SK-N-SH treated with all-trans-retinoic acid at 6 μM for 48 hours (cell line): ENCODE data around the gene ITGAV.

Experiments used
- ATAC-seq: fragments of 200-7000 bp; cut with Tn5 transposase; 3 replicates; pipeline ENCODE4 v1.9.1; 2020; ENCODE audit warnings: mild to moderate bottlenecking, moderate library complexity
- ARNTL ChIP-seq: fragments of 450-650 bp; formaldehyde crosslinking; IDR thresholded peaks from 2 replicates; pipeline ENCODE4 v1.5.0; 2020; ENCODE audit warnings: low read depth, mild to moderate bottlenecking, moderate library complexity, borderline replicate concordance
- ESRRG ChIP-seq: fragments of 250-450 bp; sonication (Bioruptor Pico); IDR thresholded peaks from 2 replicates; pipeline ENCODE4 v1.6.1; 2021; ENCODE audit warnings: mild to moderate bottlenecking
- GLIS3 ChIP-seq: fragments of 250-450 bp; sonication (Bioruptor Pico); IDR thresholded peaks from 2 replicates; pipeline ENCODE4 v1.5.0; 2020; ENCODE audit warnings: mild to moderate bottlenecking, moderate library complexity
- ISL1 ChIP-seq: fragments of 250-450 bp; sonication (Bioruptor Pico); IDR thresholded peaks from 2 replicates; pipeline ENCODE4 v2.1.2; 2022; ENCODE audit warnings: mild to moderate bottlenecking, moderate library complexity
- OSR1 ChIP-seq: fragments of 250-450 bp; sonication (Bioruptor Pico); IDR thresholded peaks from 2 replicates; pipeline ENCODE4 v1.8.0; 2022; ENCODE audit warnings: moderate library complexity, mild to moderate bottlenecking, inconsistent platforms
- PPARA ChIP-seq: fragments of 250-450 bp; sonication (Bioruptor Pico); IDR thresholded peaks from 2 replicates; pipeline ENCODE4 v1.5.0; 2020; ENCODE audit warnings: mild to moderate bottlenecking, borderline replicate concordance
- RARB ChIP-seq: fragments of 250-450 bp; sonication (Bioruptor Pico); IDR thresholded peaks from 2 replicates; pipeline ENCODE4 v1.8.0; 2021; ENCODE audit warnings: mild to moderate bottlenecking, moderate library complexity
- SNAI2 ChIP-seq: fragments of 250-450 bp; sonication (Bioruptor Pico); IDR thresholded peaks from 2 replicates; pipeline ENCODE4 v1.5.0; 2020; ENCODE audit warnings: mild to moderate bottlenecking, moderate library complexity
- TCF4 ChIP-seq: fragments of 250-450 bp; sonication (Bioruptor Pico); IDR thresholded peaks from 2 replicates; pipeline ENCODE4 v1.8.0; 2021; ENCODE audit warnings: mild to moderate bottlenecking, moderate library complexity, borderline replicate concordance
- TOX ChIP-seq: fragments of 250-450 bp; sonication (Bioruptor Pico); IDR thresholded peaks from 2 replicates; pipeline ENCODE4 v1.8.0; 2021; ENCODE audit warnings: mild to moderate bottlenecking, moderate library complexity, borderline replicate concordance
- ZFP30 ChIP-seq: fragments of 450-650 bp; formaldehyde crosslinking; IDR thresholded peaks from 2 replicates; pipeline ENCODE4 v1.5.0; 2022; ENCODE audit warnings: mild to moderate bottlenecking, moderate library complexity
- ZNF565 ChIP-seq: fragments of 450-650 bp; formaldehyde crosslinking; conservative IDR thresholded peaks from 2 replicates; pipeline ENCODE4 v1.5.0; 2020; ENCODE audit warnings: low read depth, mild to moderate bottlenecking, moderate library complexity
- ZNF70 ChIP-seq: fragments of 450-650 bp; formaldehyde crosslinking; IDR thresholded peaks from 2 replicates; pipeline ENCODE4 v1.5.0; 2020; ENCODE audit warnings: mild to moderate bottlenecking, moderate library complexity
- ZNF8 ChIP-seq: fragments of 450-650 bp; formaldehyde crosslinking; IDR thresholded peaks from 2 replicates; pipeline ENCODE4 v1.5.0; 2020; ENCODE audit warnings: mild to moderate bottlenecking, moderate library complexity
- TF ChIP-seq, protein P1 (sequence below): fragments of 250-450 bp; sonication (Bioruptor Pico); IDR thresholded peaks from 2 replicates; pipeline ENCODE4 v1.8.0; 2021; ENCODE audit warnings: low read depth, mild to moderate bottlenecking, moderate library complexity, borderline replicate concordance
- TF ChIP-seq, protein P2 (sequence below): fragments of 250-450 bp; sonication (Bioruptor Pico); IDR thresholded peaks from 2 replicates; pipeline ENCODE4 v1.5.1; 2021; ENCODE audit warnings: mild to moderate bottlenecking, moderate library complexity
- TF ChIP-seq, protein P3 (sequence below): fragments of 250-450 bp; sonication (Bioruptor Pico); IDR thresholded peaks from 2 replicates; pipeline ENCODE4 v1.5.1; 2020; ENCODE audit warnings: low read depth, mild to moderate bottlenecking, moderate library complexity

The ITGAV gene

DNA sequence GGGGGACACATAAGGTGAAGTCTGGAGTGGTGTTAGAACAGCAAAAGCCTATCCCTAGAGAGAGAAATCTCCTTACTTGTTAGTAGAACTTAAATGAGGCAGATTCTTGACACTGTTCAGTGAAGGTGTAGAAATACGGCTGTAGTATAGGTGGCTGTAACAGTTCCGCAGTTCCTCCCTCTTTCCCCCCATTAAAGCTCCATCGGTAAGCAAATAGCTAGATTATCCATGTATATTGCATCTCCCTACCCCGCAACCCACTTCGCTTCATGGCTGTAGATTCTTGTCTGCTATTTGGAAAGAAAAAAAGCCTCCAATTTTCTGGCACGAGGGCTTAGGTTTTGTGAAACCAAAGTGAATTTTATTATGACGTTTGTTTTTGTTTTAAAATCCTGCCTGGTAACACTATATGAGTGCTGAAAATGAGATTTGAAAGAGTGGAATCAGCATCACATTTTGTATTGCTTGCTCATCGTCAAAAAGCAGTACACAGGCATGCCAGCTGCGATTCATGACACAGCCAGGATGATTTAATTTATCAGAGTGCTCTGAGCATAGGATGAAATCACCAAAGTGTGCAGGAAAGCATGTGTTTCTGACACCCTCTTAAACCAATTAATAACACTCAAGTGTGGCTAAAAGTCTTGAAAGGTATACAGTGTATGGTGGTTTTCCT is 105.4 kb downstream of the ITGAV start (continued):
- TF ChIP-seq ISL1 (CRISPR knock-in tag) = no peak
- TF ChIP-seq ZNF70 = no peak
- TF ChIP-seq TOX (CRISPR knock-in tag) = no peak

GRCh38 chr2:186696290-186696689 is 106.4 kb downstream of the ITGAV start:
- no peak for ATAC-seq
- TF ChIP-seq, protein P1, sequence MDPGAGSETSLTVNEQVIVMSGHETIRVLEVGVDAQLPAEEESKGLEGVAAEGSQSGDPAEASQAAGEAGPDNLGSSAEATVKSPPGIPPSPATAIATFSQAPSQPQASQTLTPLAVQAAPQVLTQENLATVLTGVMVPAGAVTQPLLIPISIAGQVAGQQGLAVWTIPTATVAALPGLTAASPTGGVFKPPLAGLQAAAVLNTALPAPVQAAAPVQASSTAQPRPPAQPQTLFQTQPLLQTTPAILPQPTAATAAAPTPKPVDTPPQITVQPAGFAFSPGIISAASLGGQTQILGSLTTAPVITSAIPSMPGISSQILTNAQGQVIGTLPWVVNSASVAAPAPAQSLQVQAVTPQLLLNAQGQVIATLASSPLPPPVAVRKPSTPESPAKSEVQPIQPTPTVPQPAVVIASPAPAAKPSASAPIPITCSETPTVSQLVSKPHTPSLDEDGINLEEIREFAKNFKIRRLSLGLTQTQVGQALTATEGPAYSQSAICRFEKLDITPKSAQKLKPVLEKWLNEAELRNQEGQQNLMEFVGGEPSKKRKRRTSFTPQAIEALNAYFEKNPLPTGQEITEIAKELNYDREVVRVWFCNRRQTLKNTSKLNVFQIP (CRISPR knock-in tag) = no peak
- TF ChIP-seq, protein P2, sequence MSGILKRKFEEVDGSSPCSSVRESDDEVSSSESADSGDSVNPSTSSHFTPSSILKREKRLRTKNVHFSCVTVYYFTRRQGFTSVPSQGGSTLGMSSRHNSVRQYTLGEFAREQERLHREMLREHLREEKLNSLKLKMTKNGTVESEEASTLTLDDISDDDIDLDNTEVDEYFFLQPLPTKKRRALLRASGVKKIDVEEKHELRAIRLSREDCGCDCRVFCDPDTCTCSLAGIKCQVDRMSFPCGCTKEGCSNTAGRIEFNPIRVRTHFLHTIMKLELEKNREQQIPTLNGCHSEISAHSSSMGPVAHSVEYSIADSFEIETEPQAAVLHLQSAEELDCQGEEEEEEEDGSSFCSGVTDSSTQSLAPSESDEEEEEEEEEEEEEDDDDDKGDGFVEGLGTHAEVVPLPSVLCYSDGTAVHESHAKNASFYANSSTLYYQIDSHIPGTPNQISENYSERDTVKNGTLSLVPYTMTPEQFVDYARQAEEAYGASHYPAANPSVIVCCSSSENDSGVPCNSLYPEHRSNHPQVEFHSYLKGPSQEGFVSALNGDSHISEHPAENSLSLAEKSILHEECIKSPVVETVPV (CRISPR knock-in tag) = no peak
- no peak for TF ChIP-seq TOX (CRISPR knock-in tag)
- TF ChIP-seq OSR1 = no peak
- no peak for TF ChIP-seq ISL1 (CRISPR knock-in tag)
- TF ChIP-seq, protein P3, sequence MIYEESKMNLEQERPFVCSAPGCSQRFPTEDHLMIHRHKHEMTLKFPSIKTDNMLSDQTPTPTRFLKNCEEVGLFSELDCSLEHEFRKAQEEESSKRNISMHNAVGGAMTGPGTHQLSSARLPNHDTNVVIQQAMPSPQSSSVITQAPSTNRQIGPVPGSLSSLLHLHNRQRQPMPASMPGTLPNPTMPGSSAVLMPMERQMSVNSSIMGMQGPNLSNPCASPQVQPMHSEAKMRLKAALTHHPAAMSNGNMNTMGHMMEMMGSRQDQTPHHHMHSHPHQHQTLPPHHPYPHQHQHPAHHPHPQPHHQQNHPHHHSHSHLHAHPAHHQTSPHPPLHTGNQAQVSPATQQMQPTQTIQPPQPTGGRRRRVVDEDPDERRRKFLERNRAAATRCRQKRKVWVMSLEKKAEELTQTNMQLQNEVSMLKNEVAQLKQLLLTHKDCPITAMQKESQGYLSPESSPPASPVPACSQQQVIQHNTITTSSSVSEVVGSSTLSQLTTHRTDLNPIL = no peak
- TF ChIP-seq ZFP30 (CRISPR knock-in tag) = no peak
- no peak for TF ChIP-seq PPARA (CRISPR knock-in tag)
- no peak for TF ChIP-seq ZNF565 (CRISPR knock-in tag)

- TF ChIP-seq ESRRG (CRISPR knock-in tag) = no peak
- TF ChIP-seq, all 23 proteins: peak for 0
- ATAC-seq = no peak
These were observed 106.9 kb downstream of the ITGAV start for GRCh38 chr2:186696804-186697203.

- no peak for ATAC-seq
These were observed 107.7 kb downstream of the ITGAV start for GRCh38 chr2:186697536-186697935.

GRCh38 chr2:186699742-186700141 is 109.9 kb downstream of the ITGAV start:
- no peak for TF ChIP-seq ARNTL (CRISPR knock-in tag)
- TF ChIP-seq, protein P2 (CRISPR knock-in tag) = no peak
- TF ChIP-seq GLIS3 (CRISPR knock-in tag) = no peak
- no peak for TF ChIP-seq SNAI2
- no peak for ATAC-seq

More at GRCh38 chr2:186697536-186697935, 107.7 kb downstream of the ITGAV start:
- no peak for TF ChIP-seq TOX (CRISPR knock-in tag)
- no peak for TF ChIP-seq ZNF565 (CRISPR knock-in tag)
- TF ChIP-seq, protein P1 (CRISPR knock-in tag) = no peak
- no peak for TF ChIP-seq RARB (CRISPR knock-in tag)
- no peak for TF ChIP-seq SNAI2
- TF ChIP-seq ISL1 (CRISPR knock-in tag) = no peak
- TF ChIP-seq ZNF70 = no peak
- no peak for TF ChIP-seq GLIS3 (CRISPR knock-in tag)
- TF ChIP-seq, protein P2 (CRISPR knock-in tag) = no peak
- no peak for TF ChIP-seq ZNF8 (CRISPR knock-in tag)
- TF ChIP-seq PPARA (CRISPR knock-in tag) = no peak
- no peak for TF ChIP-seq TCF4 (CRISPR knock-in tag)
